Activated effector memory CD4-positive, alpha-beta T cell treated with anti-CD3 and anti-CD28 coated beads, Interleukin-2, amount 50 U/mL, for 16 hours (primary cell): Measurements from ENCODE around the gene LDLRAD3.

ENCODE experiments used
- DNase-seq: peaks from one replicate; pipeline ENCODE4 v3.0.0-alpha.2; 2020

Gene LDLRAD3

DNA sequence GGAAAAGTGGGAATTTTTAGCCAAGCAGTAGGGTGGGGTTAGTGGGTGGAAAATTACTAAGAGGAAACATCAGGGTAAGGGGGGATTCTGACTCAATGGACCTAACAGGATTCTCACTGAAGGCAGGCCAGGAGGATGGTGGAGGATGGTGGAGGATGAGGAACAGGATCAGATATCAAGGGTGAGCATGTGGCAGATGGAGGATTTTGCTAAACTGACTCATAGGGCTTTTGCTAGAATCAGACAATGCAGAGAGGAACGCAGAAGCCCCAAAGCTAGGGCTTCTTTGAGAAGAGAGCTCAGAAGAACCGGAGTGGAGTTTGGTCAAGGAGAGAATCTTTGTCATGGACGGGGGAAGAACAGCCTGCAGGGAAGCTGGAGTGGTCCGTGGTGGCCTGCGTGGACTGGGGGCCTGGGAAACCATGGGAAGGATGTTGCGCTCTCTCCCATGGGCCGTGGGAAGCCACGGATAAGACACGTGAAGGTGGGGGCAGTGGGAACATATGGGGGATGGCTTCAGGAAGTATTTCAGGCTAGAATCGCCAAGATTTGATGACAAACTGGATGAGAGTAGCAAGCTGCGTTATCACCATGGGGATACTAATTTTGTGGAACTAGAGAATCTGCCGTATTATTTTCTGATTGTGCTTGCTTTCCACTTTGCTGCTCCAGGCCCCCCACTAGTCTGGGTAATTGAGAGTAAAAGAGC, 165.2 kb downstream of the LDLRAD3 start:
- no peak for DNase-seq

- no peak for DNase-seq
Measured at GRCh38 chr11:36109590-36109849, 165.7 kb downstream of the LDLRAD3 start.

- no peak for DNase-seq
Measured at GRCh38 chr11:36109850-36110606, 166.2 kb downstream of the LDLRAD3 start.

DNA sequence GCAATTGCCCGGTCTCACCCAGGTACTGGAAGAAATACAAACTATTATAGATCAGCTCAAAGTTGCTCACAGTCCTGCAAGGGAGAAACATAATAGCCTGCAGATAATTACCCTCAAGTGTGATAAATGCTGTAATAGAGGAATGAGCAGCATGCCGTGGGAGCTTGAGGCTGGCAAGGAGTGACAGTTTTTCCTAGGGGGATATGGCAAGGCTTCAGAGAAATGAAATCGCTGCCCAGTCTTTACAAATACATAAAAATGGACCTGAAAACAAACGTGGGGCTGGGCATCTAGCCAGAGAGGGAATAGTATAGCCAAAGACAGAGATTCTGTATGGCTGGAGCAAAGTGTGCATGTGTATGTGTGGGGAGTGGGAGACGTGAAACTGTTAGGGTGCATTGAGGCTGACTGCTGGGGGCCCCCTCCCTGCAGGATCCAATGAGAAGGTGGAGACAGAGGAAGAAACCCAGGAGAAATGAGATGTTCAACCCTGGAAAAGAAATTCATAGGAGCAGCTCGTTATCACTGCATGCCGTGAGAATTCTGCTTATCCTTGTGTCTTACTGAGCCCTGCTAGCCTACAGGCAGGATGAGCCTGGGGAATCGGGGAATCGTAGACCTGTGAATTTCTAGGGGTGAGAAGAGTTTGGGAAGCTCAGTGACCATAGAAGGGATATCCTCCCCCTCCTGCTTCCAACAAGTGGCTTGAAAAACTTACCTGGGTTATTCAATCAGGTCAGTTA, 167.0 kb downstream of the LDLRAD3 start:
- no peak for DNase-seq

GRCh38 chr11:36114095-36114494, 170.2 kb downstream of the LDLRAD3 start:
- no peak for DNase-seq

DNA sequence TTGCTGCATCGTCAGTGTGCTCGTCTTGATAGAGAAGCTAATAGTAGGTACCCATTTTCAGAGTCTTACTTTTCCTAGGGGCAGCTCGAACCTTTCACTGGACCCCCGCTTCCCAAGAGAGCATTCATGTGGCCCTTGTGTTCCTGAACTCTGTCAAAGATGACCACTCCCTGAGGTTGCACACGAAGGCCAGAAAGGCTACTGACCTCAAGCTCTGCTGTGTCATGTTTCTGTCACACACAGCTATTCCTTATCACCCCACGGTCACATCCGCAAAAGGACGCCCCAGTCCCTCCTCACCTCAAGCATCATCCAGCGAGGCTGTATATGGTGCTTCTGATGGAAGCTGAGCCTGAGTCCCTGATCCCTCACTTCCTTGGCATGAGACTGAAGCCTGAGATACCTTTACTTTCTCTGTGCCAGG, 171.5 kb downstream of the LDLRAD3 start:
- DNase-seq, result no peak

DNA sequence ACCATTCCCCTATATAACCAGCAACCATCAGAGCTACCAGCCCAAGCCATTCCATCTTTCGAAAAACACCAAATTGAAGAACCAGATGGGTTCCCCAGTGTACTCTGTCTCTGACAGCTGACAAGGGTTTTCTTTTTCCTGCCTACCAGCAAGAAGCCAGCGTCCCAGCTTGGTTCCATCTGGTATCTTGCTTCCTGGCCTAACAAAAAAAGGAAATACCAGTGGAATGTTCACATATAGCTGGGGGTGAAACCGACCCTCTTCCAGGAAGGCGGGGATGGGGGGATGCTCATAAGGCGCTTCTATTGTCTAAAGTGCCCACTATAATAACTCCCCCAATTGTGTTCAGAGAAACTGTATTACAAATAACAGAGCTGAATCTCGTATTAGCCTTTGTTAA, 172.3 kb downstream of the LDLRAD3 start:
- no peak for DNase-seq

- no peak for DNase-seq
Measured at GRCh38 chr11:36118084-36118483, 174.2 kb downstream of the LDLRAD3 start.

DNA sequence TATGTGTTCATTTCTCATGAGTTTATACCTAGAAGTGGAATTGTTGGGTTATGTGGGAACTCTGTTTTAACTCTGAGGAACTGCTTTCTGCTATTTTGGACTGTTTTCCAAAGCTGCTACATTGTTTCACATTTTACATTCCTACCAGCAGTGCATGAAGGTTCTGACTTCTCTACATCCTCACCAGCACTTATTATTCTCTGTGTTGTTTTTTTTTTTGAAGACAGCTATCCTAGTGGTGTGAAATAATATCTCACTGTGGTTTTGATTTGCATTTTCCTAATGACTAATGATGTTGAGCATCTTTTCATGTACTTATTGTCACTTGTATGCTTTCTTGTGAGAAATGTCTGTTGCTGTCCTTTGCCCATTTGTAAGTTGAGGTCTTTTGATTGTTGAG, 175.4 kb downstream of the LDLRAD3 start:
- no peak for DNase-seq

GRCh38 chr11:36121054-36121453, 177.2 kb downstream of the LDLRAD3 start:
- no peak for DNase-seq

DNA sequence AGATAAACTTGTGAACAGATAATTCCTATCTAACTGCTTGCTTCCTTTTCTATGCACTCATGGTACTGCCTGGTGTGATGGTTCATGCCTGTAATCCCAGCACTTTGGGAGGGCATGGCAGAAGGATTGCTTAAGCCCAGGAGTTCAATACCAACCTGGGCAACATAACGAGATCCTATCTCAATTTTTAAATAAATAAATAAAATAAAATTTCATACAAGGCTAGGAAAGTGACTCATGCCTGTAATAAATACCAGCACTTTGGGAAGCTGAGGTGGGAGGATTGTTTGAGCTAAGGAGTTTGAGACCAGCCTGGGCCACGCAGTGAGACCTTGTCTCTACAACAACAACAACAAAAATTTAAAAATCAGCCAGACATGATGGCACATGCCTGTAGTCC, 178.8 kb downstream of the LDLRAD3 start:
- no peak for DNase-seq

DNA sequence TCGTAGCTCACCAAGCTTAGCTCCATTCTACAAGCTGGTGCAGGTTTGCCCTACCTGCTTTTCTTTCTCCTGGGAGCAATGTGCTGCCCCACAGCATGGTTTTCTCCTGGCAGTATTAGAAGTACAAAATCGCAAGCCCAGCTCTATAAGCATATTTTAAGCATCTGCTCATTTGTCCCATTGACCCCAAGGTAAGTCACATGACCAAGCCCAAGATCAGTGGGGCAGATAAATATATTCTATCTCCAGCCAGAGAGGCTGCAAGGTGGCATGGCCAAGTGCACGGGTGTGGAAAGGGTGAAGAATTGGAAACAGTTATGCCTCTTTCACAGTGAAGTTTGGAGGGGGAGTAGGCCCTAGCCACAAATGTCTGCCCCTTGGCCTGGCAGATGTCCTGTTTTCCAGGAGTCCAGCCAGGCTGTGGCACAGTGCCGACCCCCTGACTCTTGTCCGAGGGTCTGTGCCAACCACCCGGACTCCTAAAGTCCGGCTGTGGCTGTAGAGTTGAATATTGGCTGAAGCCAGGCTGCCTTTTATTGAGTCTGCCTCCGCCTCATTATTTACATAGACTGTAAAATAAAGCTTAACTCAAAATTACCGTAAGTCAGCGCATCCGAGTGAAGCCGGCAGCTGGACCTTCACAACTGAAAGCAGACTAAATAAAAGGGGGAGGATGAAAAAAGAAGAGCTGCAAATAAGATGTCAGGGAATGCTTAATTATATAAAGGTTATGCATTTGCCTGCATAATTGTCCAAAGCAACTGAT, 179.7 kb downstream of the LDLRAD3 start:
- no peak for DNase-seq

DNA sequence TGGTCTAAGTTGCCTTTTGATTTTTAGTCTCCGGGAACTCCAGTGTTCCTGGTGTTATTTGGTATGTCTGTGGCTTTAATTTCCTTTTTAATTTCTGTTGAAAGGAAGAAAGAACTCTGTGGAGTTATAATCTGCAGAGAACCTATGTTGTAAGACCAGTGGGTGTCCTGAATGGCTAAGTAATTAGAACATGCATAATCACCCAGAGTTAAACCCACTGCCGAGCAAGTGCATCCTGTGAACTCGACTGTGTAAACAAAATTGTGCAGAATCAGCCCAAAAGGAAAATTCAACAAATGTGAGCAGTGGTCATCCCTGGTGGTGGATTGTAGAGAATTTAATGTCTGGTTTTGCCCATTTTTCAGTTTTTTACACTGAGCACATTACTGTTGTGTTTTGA, 182.8 kb downstream of the LDLRAD3 start:
- DNase-seq, result no peak

DNA sequence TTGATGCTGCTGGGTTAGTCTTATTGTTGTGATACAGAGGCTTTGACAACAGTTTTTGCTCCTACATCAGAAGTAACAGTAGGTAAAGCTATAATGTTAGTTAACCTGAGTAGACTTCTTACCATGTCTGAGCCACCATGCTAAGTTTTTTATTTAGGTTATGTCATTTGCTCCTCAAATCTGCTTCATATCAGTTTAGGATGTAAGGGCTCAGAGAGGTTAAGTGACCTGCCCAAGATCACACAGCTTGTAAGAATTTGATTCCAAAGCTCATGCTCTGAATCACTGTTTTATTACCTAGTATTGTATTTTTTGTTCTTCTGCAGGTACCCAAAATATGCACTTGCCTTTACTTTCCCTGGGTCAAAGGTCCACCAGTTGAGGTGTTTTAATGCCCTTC, 183.7 kb downstream of the LDLRAD3 start:
- no peak for DNase-seq

GRCh38 chr11:36129955-36130354, 186.1 kb downstream of the LDLRAD3 start:
- no peak for DNase-seq

- no peak for DNase-seq
Measured at GRCh38 chr11:36130401-36130800, 186.5 kb downstream of the LDLRAD3 start.

DNA sequence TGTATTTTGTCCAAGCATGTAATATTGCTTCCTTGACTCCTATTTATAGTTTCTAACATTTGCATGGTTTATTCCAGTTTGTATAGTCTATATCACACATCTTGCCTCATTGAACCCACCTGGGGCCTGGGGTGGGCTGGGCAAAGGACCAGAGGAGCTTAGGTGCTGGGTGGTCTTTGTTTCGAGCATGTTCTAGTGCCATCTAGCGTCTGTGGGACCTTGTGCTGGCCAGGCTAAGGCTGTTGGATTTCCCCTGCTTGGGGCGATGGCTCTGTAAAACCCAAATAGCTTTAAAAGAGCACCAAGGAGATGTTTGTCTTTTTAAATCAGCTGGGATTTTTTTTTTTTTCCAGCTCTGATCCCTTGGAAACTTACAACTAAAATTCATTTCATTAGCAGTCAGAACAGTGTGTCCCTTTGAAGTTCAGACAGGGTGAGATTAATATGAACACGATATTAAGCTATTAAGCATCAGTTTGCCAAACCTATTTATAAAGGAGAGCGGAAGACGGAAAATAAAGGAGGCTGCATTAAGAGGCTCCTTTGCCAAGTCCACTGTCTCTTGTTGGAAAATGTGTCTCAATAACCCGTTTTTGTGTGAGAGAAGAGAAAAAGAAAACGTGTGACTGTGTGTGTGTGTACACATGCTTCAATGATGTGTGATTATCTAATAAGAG, 188.0 kb downstream of the LDLRAD3 start:
- DNase-seq, result no peak

DNA sequence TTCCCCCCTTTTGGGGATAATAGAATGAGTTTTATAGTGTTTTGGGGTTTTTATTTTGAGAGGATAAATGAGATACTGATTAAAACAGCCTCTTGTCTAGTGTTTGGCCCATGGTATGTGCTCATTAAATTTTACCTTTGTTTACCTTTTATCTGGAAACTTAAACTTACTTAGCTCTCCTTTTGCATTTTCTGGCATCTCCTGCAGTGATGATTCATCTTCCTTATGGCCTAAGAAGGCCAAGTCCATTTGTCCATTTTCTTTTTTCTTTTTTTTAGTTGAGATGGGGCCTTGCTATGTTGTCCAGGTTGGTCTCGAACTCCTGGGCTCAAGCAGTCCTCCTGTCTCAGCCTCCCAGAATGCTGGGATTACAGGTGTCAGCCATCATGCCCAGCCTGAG, 189.1 kb downstream of the LDLRAD3 start:
- DNase-seq, result no peak

GRCh38 chr11:36135076-36135475, 191.2 kb downstream of the LDLRAD3 start:
- no peak for DNase-seq

DNA sequence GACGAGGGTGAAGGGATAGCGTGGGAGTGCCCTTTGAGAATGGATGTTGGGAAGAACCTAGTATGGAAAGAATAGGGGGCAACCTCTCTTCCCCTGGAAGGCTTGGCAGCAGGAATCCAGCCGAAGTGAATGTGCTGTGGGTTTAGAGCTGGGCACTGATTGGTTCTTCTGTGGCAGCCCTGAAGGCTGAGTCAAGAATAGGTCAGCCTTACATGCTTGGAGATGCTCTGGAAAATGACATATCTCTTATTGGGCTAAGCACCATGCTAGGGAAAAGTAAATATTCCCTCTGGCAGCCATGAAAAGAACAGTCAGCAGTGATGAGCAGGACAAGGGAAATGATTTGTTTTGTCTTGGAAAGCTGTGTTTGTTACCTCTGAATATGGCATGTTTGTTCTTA, 195.9 kb downstream of the LDLRAD3 start:
- DNase-seq, result no peak

DNA sequence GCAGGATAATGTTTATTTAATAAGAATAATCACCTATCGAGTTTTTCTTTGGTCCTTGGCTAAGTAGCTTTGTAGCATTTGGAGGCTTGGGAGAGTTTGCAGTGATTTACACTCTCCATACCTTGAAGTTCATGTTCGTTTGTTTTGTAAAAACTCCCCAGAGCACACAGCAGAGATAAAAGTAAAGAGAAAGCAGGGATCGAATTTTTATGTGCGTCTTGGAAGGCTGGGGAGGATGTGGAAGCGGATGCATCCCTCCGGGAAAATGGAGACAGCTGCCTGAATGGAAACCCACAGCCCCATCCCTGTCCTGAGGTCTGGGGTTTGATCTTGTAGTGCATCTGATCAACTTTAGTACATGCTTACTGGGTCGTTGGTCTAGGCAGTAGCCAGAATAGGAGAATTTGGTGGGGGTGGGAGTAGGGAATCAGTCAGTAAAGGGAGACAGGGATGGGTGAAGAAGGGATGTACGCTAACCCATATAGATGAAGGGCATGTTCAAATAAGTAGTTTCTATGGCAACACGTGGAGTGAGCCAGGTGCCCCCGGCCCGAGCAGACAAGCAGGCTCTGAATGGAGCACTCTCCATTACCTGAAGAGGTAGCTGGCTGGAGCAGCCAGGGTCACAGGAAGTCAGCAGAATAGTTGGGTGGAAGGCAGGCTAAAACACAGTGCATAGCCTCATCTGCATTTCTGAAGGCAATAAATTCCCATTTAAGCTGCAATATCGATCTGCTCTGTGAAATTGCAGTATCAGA, 197.5 kb downstream of the LDLRAD3 start:
- DNase-seq, result no peak

GRCh38 chr11:36141956-36142355, 198.1 kb downstream of the LDLRAD3 start:
- no peak for DNase-seq
